H9 (cell line): ENCODE results near the gene HSD11B1L. TPM values are rescaled to one million over a fixed set of nuclear protein-coding genes. Genes with fewer than 3 reads are reported as not detected.

Experiments used
- DNase-seq: peaks from one replicate; pipeline ENCODE4 v3.0.0-alpha.2; 2017
- H2AFZ ChIP-seq: one replicate; pipeline ENCODE4 v1.6.1; 2013; ENCODE audit warnings: mild to moderate bottlenecking, low read length, control low read depth, moderate library complexity
- H2AK5ac ChIP-seq: 2 replicates; pipeline ENCODE4 v1.6.1; 2013; ENCODE audit warnings: low read length, control low read depth, mixed read lengths; ENCODE audit not compliant: insufficient read length
- H2BK120ac ChIP-seq: one replicate; pipeline ENCODE4 v1.6.1; 2013; ENCODE audit warnings: low read depth, mild to moderate bottlenecking, low read length, control low read depth, inconsistent platforms; ENCODE audit not compliant: poor library complexity, severe bottlenecking
- H2BK12ac ChIP-seq: 2 replicates; pipeline ENCODE4 v1.6.1; 2013; ENCODE audit warnings: low read length, control low read depth, mixed read lengths, low read depth; ENCODE audit not compliant: insufficient read length
- H2BK15ac ChIP-seq: 2 replicates; pipeline ENCODE4 v1.6.1; 2013; ENCODE audit warnings: low read depth, low read length, control low read depth
- H2BK20ac ChIP-seq: one replicate; pipeline ENCODE4 v1.6.1; 2013; ENCODE audit warnings: low read depth, mild to moderate bottlenecking, low read length, control low read depth, inconsistent platforms; ENCODE audit not compliant: poor library complexity, severe bottlenecking
- H2BK5ac ChIP-seq: 2 replicates; pipeline ENCODE4 v1.6.1; 2013; ENCODE audit warnings: low read length, control low read depth, mixed read lengths; ENCODE audit not compliant: insufficient read length
- H3K14ac ChIP-seq: 2 replicates; pipeline ENCODE4 v1.6.1; 2013; ENCODE audit warnings: low read length, control low read depth; ENCODE audit not compliant: insufficient read depth
- H3K18ac ChIP-seq: 2 replicates; pipeline ENCODE4 v1.6.1; 2013; ENCODE audit warnings: low read depth, mild to moderate bottlenecking, mixed read lengths, low read length, control low read depth; ENCODE audit not compliant: insufficient read length
- H3K23ac ChIP-seq: 2 replicates; pipeline ENCODE4 v1.6.1; 2013; ENCODE audit warnings: low read length, control low read depth, mixed read lengths, low read depth; ENCODE audit not compliant: insufficient read length
- H3K23me2 ChIP-seq: 2 replicates; pipeline ENCODE4 v1.6.1; 2013; ENCODE audit warnings: low read depth, mild to moderate bottlenecking, mixed read lengths, low read length, control low read depth; ENCODE audit not compliant: insufficient read length, poor library complexity, severe bottlenecking
- H3K27ac ChIP-seq: 2 replicates; pipeline ENCODE4 v1.5.1; 2013; ENCODE audit warnings: low read length, control low read depth, mixed read lengths, low read depth; ENCODE audit not compliant: insufficient read length
- H3K27me3 ChIP-seq: 2 replicates; pipeline ENCODE4 v1.6.1; 2013; ENCODE audit warnings: low read length, control low read depth, inconsistent platforms; ENCODE audit not compliant: insufficient read depth
- H3K4ac ChIP-seq: 2 replicates; pipeline ENCODE4 v1.6.1; 2013; ENCODE audit warnings: low read depth, mild to moderate bottlenecking, control low read depth, inconsistent platforms, low read length, moderate library complexity
- H3K4me1 ChIP-seq: 2 replicates; pipeline ENCODE4 v1.6.1; 2013; ENCODE audit warnings: low read length, control low read depth, inconsistent platforms; ENCODE audit not compliant: insufficient read depth
- H3K4me2 ChIP-seq: 2 replicates; pipeline ENCODE4 v1.6.1; 2013; ENCODE audit warnings: low read length, control low read depth, mixed read lengths; ENCODE audit not compliant: insufficient read length, insufficient read depth
- H3K56ac ChIP-seq: 2 replicates; pipeline ENCODE4 v1.6.1; 2013; ENCODE audit warnings: low read depth, mild to moderate bottlenecking, mixed read lengths, low read length, control low read depth; ENCODE audit not compliant: insufficient read length
- H3K79me1 ChIP-seq: 2 replicates; pipeline ENCODE4 v1.6.1; 2013; ENCODE audit warnings: low read depth, mild to moderate bottlenecking, moderate library complexity, low read length, control low read depth, inconsistent platforms; ENCODE audit not compliant: insufficient read depth, poor library complexity, severe bottlenecking
- H3K79me2 ChIP-seq: 2 replicates; pipeline ENCODE4 v1.6.1; 2013; ENCODE audit warnings: low read length, control low read depth, inconsistent platforms; ENCODE audit not compliant: insufficient read depth
- H3K9ac ChIP-seq: 2 replicates; pipeline ENCODE4 v1.6.1; 2013; ENCODE audit warnings: low read length, control low read depth, mixed read lengths; ENCODE audit not compliant: insufficient read length; ENCODE audit errors: extremely low read depth
- H3K9me3 ChIP-seq: one replicate; pipeline ENCODE4 v1.6.1; 2013; ENCODE audit warnings: low read depth, low read length, inconsistent platforms; ENCODE audit not compliant: control insufficient read depth
- H3T11ph ChIP-seq: one replicate; pipeline ENCODE4 v1.6.1; 2013; ENCODE audit warnings: mild to moderate bottlenecking, low read length, control low read depth, inconsistent platforms
- H4K20me1 ChIP-seq: one replicate; pipeline ENCODE4 v1.6.1; 2013; ENCODE audit not compliant: control insufficient read depth, insufficient read length, insufficient read depth
- H4K5ac ChIP-seq: 2 replicates; pipeline ENCODE4 v1.6.1; 2013; ENCODE audit warnings: low read depth, mild to moderate bottlenecking, mixed read lengths, low read length, control low read depth; ENCODE audit not compliant: insufficient read length
- H4K8ac ChIP-seq: replicated peaks from 2 replicates; pipeline ENCODE4 v1.6.1; 2013; ENCODE audit warnings: low read length, control low read depth, mixed read lengths, low read depth; ENCODE audit not compliant: insufficient read length
- H4K91ac ChIP-seq: 2 replicates; pipeline ENCODE4 v1.6.1; 2013; ENCODE audit warnings: low read depth, mild to moderate bottlenecking, moderate library complexity, mixed read lengths, low read length, control low read depth; ENCODE audit not compliant: insufficient read length
- H3K27ac Mint-ChIP-seq, 3 experiments: 2 replicates in 2 of 3; 3 replicates in 1 of 3; pipeline ENCODE4 v1.8.0; 2020 to 2021; ENCODE audit warnings: mixed read lengths in 3 of 3, mild to moderate bottlenecking in 1 of 3, moderate library complexity in 1 of 3
- H3K27me3 Mint-ChIP-seq: 2 replicates; pipeline ENCODE4 v1.8.0; 2021; ENCODE audit warnings: low read depth, mild to moderate bottlenecking, moderate library complexity, mixed read lengths
- H3K36me3 Mint-ChIP-seq, 3 experiments: 2 replicates in 2 of 3; 3 replicates in 1 of 3; pipeline ENCODE4 v1.8.0; 2020 to 2021; ENCODE audit warnings: low read depth in 3 of 3, mixed read lengths in 3 of 3; ENCODE audit not compliant: insufficient read depth in 1 of 3
- H3K4me1 Mint-ChIP-seq, 2 experiments: 2 replicates each; pipeline ENCODE4 v1.8.0; 2020; ENCODE audit warnings: mixed read lengths in 2 of 2
- H3K4me3 Mint-ChIP-seq, 2 experiments: 2 replicates in 1 of 2; 3 replicates in 1 of 2; pipeline ENCODE4 v1.8.0; 2020 to 2021; ENCODE audit warnings: mild to moderate bottlenecking in 2 of 2, mixed read lengths in 2 of 2, moderate library complexity in 1 of 2
- H3K9me3 Mint-ChIP-seq, 2 experiments: 2 replicates in 1 of 2; 3 replicates in 1 of 2; pipeline ENCODE4 v1.8.0; 2020; ENCODE audit warnings: mild to moderate bottlenecking in 2 of 2, mixed read lengths in 2 of 2, moderate library complexity in 1 of 2
- WGBS: extraction: QIAGEN DNeasy Blood & Tissue Kit; methylation state at CpG from one replicate; pipeline ENCODE4 v1.1.7; 2013; ENCODE audit warnings: missing lambda C conversion rate, low lambda C conversion rate, mixed read lengths; ENCODE audit not compliant: insufficient read length; ENCODE audit errors: extremely low coverage; 5-methylcytosine and 5-hydroxymethylcytosine counted together
- total RNA-seq: library from RNA; stranded (reverse); gene quantifications from 2 replicates; pipeline ENCODE4 v1.2.1, GENCODE V29; 2021
- TF ChIP-seq, protein P1 (sequence below): fragments of 200-600 bp; sonication (generic); conservative IDR thresholded peaks from 3 replicates; pipeline ENCODE4 v1.8.0; 2021; ENCODE audit warnings: antibody characterized with exemption, mild to moderate bottlenecking

The HSD11B1L gene
- total RNA-seq, 1 experiment from 2014 or later = 9.3 TPM

DNA sequence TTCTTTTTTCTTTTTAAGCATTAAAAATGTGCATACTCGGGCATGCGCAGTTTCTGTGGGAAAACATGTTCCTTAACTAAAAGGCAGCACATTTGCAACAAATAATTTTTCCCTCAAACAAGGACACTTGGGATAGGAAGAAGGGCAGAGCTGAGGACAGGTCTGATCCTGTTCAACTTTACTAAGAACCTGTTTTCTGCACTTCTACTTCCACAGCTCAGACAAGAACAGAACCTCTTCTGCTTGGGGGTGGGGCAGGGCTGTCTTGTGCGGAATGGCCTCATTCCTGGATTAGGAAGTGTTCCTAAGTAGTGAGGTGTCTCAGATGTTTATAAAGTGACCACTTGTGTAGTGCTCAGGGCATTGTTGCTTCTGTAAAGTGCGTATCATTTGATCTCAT is 39.7 kb upstream of the HSD11B1L start:
- no CpG with 5 or more reads among the region's 4 CpGs for WGBS
- H4K20me1 ChIP-seq = no peaks in the 10 kb centered on the region

More for the DNA sequence above, 39.7 kb upstream of the HSD11B1L start:
- H3K14ac ChIP-seq = no peak overlapping the region
- H4K8ac ChIP-seq = no peak overlapping the region
- H3K23me2 ChIP-seq = no peaks in the 10 kb centered on the region
- H3K27me3 ChIP-seq = no peaks in the 10 kb centered on the region
- no peak overlapping the region for H3K27ac ChIP-seq
- no peak overlapping the region for H2BK5ac ChIP-seq
- no peak for DNase-seq
- no peak overlapping the region for H2AFZ ChIP-seq
- TF ChIP-seq, protein P1, sequence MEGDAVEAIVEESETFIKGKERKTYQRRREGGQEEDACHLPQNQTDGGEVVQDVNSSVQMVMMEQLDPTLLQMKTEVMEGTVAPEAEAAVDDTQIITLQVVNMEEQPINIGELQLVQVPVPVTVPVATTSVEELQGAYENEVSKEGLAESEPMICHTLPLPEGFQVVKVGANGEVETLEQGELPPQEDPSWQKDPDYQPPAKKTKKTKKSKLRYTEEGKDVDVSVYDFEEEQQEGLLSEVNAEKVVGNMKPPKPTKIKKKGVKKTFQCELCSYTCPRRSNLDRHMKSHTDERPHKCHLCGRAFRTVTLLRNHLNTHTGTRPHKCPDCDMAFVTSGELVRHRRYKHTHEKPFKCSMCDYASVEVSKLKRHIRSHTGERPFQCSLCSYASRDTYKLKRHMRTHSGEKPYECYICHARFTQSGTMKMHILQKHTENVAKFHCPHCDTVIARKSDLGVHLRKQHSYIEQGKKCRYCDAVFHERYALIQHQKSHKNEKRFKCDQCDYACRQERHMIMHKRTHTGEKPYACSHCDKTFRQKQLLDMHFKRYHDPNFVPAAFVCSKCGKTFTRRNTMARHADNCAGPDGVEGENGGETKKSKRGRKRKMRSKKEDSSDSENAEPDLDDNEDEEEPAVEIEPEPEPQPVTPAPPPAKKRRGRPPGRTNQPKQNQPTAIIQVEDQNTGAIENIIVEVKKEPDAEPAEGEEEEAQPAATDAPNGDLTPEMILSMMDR = no peak
- H3K56ac ChIP-seq = no peak overlapping the region
- H2BK15ac ChIP-seq = no peak overlapping the region
- H3K27me3 Mint-ChIP-seq = no peaks in the 10 kb centered on the region
- no peak overlapping the region for H2BK12ac ChIP-seq
- no peak overlapping the region for H4K5ac ChIP-seq
- no peak overlapping the region for H2BK120ac ChIP-seq
- peaks cover 26 to 58% (median 53%) of the 10 kb centered on the region in 3 experiments; a peak in 6 of 7 replicates for H3K36me3 Mint-ChIP-seq
- no peak overlapping the region for H3T11ph ChIP-seq
- no peak overlapping the region for H3K23ac ChIP-seq
- no peak overlapping the region for H2AK5ac ChIP-seq
- H4K91ac ChIP-seq = no peak overlapping the region
- no peak overlapping the region for H3K4me3 Mint-ChIP-seq
- no peaks in the 10 kb centered on the region for H3K9me3 Mint-ChIP-seq
- H3K18ac ChIP-seq = no peak overlapping the region
- H3K4me1 ChIP-seq = no peaks in the 10 kb centered on the region
- H3K4me2 ChIP-seq = no peak overlapping the region
- H3K9ac ChIP-seq = no peak overlapping the region
- peaks cover 7% of the 10 kb centered on the region for H3K79me1 ChIP-seq
- peaks cover 17% of the 10 kb centered on the region; the same call in 1 of the 2 replicates for H3K79me2 ChIP-seq
- H3K4me1 Mint-ChIP-seq = peaks cover 0 to 2% of the 10 kb centered on the region in 2 experiments; a peak in 2 of 4 replicates
- no peak overlapping the region for H3K4ac ChIP-seq
- peak overlapping the region in 2 of 3 experiments; percentile 6 to 9; a peak in 3 of 7 replicates for H3K27ac Mint-ChIP-seq
- no peaks in the 10 kb centered on the region for H3K9me3 ChIP-seq
- H2BK20ac ChIP-seq = no peak overlapping the region
